OCI-LY3 (cell line): ENCODE data around the gene SPRYD7.

ENCODE experiments used
- H2AFZ ChIP-seq: fragments of 200-600, 300-600 bp; shearing (Covaris generic); 2 replicates; pipeline ENCODE4 v1.6.0; 2014; ENCODE audit warnings: antibody characterized with exemption, low read depth, low read length
- H3K27ac ChIP-seq: fragments of 200-600, 300-600 bp; sonication (generic); 2 replicates; pipeline ENCODE4 v1.5.1; 2014; ENCODE audit warnings: mild to moderate bottlenecking, low read length, moderate library complexity, mixed read lengths
- H3K27me3 ChIP-seq: fragments of 200-600, 300-600 bp; sonication (generic); 2 replicates; pipeline ENCODE4 v1.6.1; 2014; ENCODE audit warnings: low read depth, low read length, mixed read lengths
- H3K36me3 ChIP-seq: fragments of 200-600, 300-600 bp; sonication (generic); replicated peaks from 2 replicates; pipeline ENCODE3; 2014; ENCODE audit warnings: low read depth, low read length, mixed read lengths
- H3K4me1 ChIP-seq: fragments of 300-600, 200-600 bp; sonication (generic); 2 replicates; pipeline ENCODE4 v1.6.1; 2014; ENCODE audit warnings: low read length, mixed read lengths
- H3K4me2 ChIP-seq: fragments of 200-600, 300-600 bp; sonication (generic); 2 replicates; pipeline ENCODE4 v1.6.1; 2014; ENCODE audit warnings: low read length, mixed read lengths
- H3K4me3 ChIP-seq: fragments of 300-600, 200-600 bp; sonication (generic); 2 replicates; pipeline ENCODE4 v1.5.1; 2014; ENCODE audit warnings: antibody characterized with exemption, mild to moderate bottlenecking, low read length, moderate library complexity
- H3K79me2 ChIP-seq: fragments of 300-600, 200-600 bp; shearing (Covaris generic); 2 replicates; pipeline ENCODE4 v1.6.1; 2014; ENCODE audit warnings: mild to moderate bottlenecking, low read length, mixed read lengths
- H3K9ac ChIP-seq: fragments of 300-600, 200-600 bp; shearing (Covaris generic); 2 replicates; pipeline ENCODE4 v1.6.0; 2014; ENCODE audit warnings: mild to moderate bottlenecking, low read length, moderate library complexity
- H3K9me3 ChIP-seq: fragments of 200-600, 300-600 bp; shearing (Covaris generic); 2 replicates; pipeline ENCODE4 v1.6.1; 2014; ENCODE audit warnings: low read length, mixed read lengths; ENCODE audit not compliant: insufficient read depth
- H4K20me1 ChIP-seq: fragments of 200-600, 300-600 bp; sonication (generic); 2 replicates; pipeline ENCODE4 v1.6.1; 2016; ENCODE audit warnings: low read length, mixed read lengths; ENCODE audit not compliant: insufficient read depth
- EZH2phosphoT487 ChIP-seq: fragments of 200-600 bp; shearing (Covaris generic); IDR thresholded peaks from 2 replicates; pipeline ENCODE4 v1.6.1; 2018; ENCODE audit warnings: antibody characterized with exemption, mixed run types, low read depth
- TF ChIP-seq, protein P1 (sequence below): fragments of 200-600, 300-600 bp; sonication (generic); IDR thresholded peaks from 2 replicates; pipeline ENCODE4 v1.5.1; 2014; ENCODE audit warnings: antibody characterized with exemption, low read length, low read depth

The SPRYD7 gene

GRCh38 chr13:49932868-49933267, 3.3 kb downstream of the SPRYD7 start:
- no peaks in the 10 kb centered on the region for H3K79me2 ChIP-seq
- no peak overlapping the region for H3K4me3 ChIP-seq
- TF ChIP-seq, protein P1, sequence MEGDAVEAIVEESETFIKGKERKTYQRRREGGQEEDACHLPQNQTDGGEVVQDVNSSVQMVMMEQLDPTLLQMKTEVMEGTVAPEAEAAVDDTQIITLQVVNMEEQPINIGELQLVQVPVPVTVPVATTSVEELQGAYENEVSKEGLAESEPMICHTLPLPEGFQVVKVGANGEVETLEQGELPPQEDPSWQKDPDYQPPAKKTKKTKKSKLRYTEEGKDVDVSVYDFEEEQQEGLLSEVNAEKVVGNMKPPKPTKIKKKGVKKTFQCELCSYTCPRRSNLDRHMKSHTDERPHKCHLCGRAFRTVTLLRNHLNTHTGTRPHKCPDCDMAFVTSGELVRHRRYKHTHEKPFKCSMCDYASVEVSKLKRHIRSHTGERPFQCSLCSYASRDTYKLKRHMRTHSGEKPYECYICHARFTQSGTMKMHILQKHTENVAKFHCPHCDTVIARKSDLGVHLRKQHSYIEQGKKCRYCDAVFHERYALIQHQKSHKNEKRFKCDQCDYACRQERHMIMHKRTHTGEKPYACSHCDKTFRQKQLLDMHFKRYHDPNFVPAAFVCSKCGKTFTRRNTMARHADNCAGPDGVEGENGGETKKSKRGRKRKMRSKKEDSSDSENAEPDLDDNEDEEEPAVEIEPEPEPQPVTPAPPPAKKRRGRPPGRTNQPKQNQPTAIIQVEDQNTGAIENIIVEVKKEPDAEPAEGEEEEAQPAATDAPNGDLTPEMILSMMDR: no peak
- no peak for TF ChIP-seq EZH2phosphoT487
- peaks cover 12% of the 10 kb centered on the region for H3K4me1 ChIP-seq
- H3K36me3 ChIP-seq: peaks cover 4% of the 10 kb centered on the region
- no peaks in the 10 kb centered on the region for H3K27me3 ChIP-seq
- no peaks in the 10 kb centered on the region for H4K20me1 ChIP-seq
- no peak overlapping the region for H3K9ac ChIP-seq
- H3K9me3 ChIP-seq: no peaks in the 10 kb centered on the region
- H3K27ac ChIP-seq: no peak overlapping the region
- no peak overlapping the region for H2AFZ ChIP-seq
- no peak overlapping the region for H3K4me2 ChIP-seq

GRCh38 chr13:49932066-49932465, 4.1 kb downstream of the SPRYD7 start:
- H3K4me1 ChIP-seq: peaks cover 5% of the 10 kb centered on the region; the same call in 1 of the 2 replicates
- no peak overlapping the region for H3K27ac ChIP-seq
- TF ChIP-seq, protein P1: no peak
- TF ChIP-seq EZH2phosphoT487: no peak
- no peak overlapping the region for H3K4me3 ChIP-seq
- H3K79me2 ChIP-seq: no peaks in the 10 kb centered on the region
- no peak overlapping the region for H2AFZ ChIP-seq
- no peak overlapping the region for H3K9ac ChIP-seq
- H3K4me2 ChIP-seq: no peak overlapping the region
- H3K36me3 ChIP-seq: peaks cover 8% of the 10 kb centered on the region
- H3K27me3 ChIP-seq: no peaks in the 10 kb centered on the region
- H4K20me1 ChIP-seq: no peaks in the 10 kb centered on the region
- no peaks in the 10 kb centered on the region for H3K9me3 ChIP-seq

GRCh38 chr13:49927755-49928154, 8.4 kb downstream of the SPRYD7 start:
- TF ChIP-seq, protein P1: no peak
- TF ChIP-seq EZH2phosphoT487: no peak
- peaks cover 13% of the 10 kb centered on the region for H3K4me1 ChIP-seq
- H3K9ac ChIP-seq: no peak overlapping the region
- H4K20me1 ChIP-seq: no peaks in the 10 kb centered on the region
- H2AFZ ChIP-seq: no peak overlapping the region
- no peaks in the 10 kb centered on the region for H3K9me3 ChIP-seq
- H3K36me3 ChIP-seq: peaks cover 8% of the 10 kb centered on the region
- no peaks in the 10 kb centered on the region for H3K27me3 ChIP-seq
- no peak overlapping the region for H3K4me3 ChIP-seq
- no peak overlapping the region for H3K27ac ChIP-seq
- no peaks in the 10 kb centered on the region for H3K79me2 ChIP-seq
- H3K4me2 ChIP-seq: no peak overlapping the region

DNA sequence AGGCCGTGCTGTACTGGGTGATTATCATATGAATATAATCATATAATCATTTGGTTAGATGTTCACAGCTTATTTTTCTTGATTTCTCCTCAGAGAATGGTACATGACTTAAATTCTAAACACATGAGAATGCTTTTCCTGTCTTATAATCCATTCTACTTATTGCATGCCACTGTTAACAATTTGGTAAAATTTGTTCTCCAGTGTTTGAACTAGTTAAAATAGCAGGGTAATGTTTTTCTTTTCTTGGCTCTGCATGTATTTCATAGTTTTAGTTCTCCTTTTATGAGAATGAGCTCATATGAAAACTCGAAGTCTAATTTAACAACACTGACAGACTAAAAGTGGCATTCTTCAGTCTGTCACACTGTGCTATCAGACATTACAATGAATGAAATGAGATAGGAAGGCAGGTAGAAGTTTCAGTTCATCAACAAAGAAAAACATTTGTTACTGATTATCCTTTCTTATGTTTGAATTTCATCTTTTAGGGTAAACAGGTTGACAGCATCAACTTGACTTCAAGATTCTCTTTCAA, 10.2 kb downstream of the SPRYD7 start:
- H3K79me2 ChIP-seq: no peaks in the 10 kb centered on the region
- H3K9ac ChIP-seq: no peak overlapping the region
- H3K36me3 ChIP-seq: peaks cover 18% of the 10 kb centered on the region
- peak overlapping the region; percentile 10 for H3K4me2 ChIP-seq
- no peaks in the 10 kb centered on the region for H4K20me1 ChIP-seq
- H3K4me1 ChIP-seq: peaks cover 13% of the 10 kb centered on the region
- 0 out of 2 replicates have a peak, but pooled peaks cover 3% of the 10 kb centered on the region for H3K9me3 ChIP-seq
- no peak overlapping the region for H3K4me3 ChIP-seq
- H3K27me3 ChIP-seq: no peaks in the 10 kb centered on the region
- H2AFZ ChIP-seq: no peak overlapping the region
- TF ChIP-seq, protein P1: no peak
- TF ChIP-seq EZH2phosphoT487: no peak
- peak overlapping the region; percentile 31 for H3K27ac ChIP-seq
